Suprapubic skin (tissue), 4 donors: Measurements from ENCODE around the gene PLAAT4. TPM values are rescaled to one million over a fixed set of nuclear protein-coding genes. Genes with fewer than 3 reads are reported as not detected.

ENCODE experiments used
- DNase-seq, 2 donors: peaks; one replicate each; pipeline ENCODE4 v3.0.0-alpha.2; 2019; ENCODE audit warnings: low spot score in 2 of 2
- H3K27ac ChIP-seq: fragments of 200-600 bp; sonication (generic); one replicate; pipeline ENCODE4 v1.5.1; 2019
- H3K27me3 ChIP-seq: fragments of 200-600 bp; sonication (generic); one replicate; pipeline ENCODE4 v1.5.1; 2019
- H3K36me3 ChIP-seq: fragments of 200-600 bp; sonication (generic); one replicate; pipeline ENCODE4 v1.5.1; 2019
- H3K4me1 ChIP-seq: fragments of 200-600 bp; sonication (generic); one replicate; pipeline ENCODE4 v1.5.1; 2019
- H3K4me3 ChIP-seq: fragments of 200-600 bp; sonication (generic); one replicate; pipeline ENCODE4 v1.5.1; 2019; ENCODE audit warnings: mild to moderate bottlenecking
- H3K9me3 ChIP-seq: fragments of 200-600 bp; sonication (generic); one replicate; pipeline ENCODE4 v1.5.1; 2019
- CTCF ChIP-seq, 2 donors: fragments of 200-600 bp in 1 of 2; fragments of 450-650 bp in 1 of 2; sonication (generic) in 1 of 2; IDR thresholded peaks; one replicate each; pipeline ENCODE4 v1.5.1; 2016 to 2019; ENCODE audit warnings: antibody characterized with exemption in 2 of 2, mild to moderate bottlenecking in 1 of 2, moderate library complexity in 1 of 2
- EP300 ChIP-seq: sonication (generic); formaldehyde crosslinking; IDR thresholded peaks from one replicate; pipeline ENCODE4 v1.6.1; 2017; ENCODE audit warnings: antibody characterized with exemption
- POLR2A ChIP-seq, 2 donors: fragments of 450-650 bp; IDR thresholded peaks; one replicate each; pipeline ENCODE4 v1.6.1; 2017; ENCODE audit warnings: antibody characterized with exemption in 2 of 2, mild to moderate bottlenecking in 2 of 2, moderate library complexity in 2 of 2
- POLR2AphosphoS5 ChIP-seq, 3 donors: sonication (generic); formaldehyde crosslinking; IDR thresholded peaks; one replicate each; pipeline ENCODE4 v1.6.1; 2017; ENCODE audit warnings: antibody characterized with exemption in 3 of 3
- WGBS: methylation state at CpG from one replicate; pipeline ENCODE4 v1.1.5; 2018; 5-methylcytosine and 5-hydroxymethylcytosine counted together
- total RNA-seq, 4 donors: library from RNA; depleted of rRNA; stranded (reverse); fragments of >200 nt; gene quantifications; one replicate each; pipeline ENCODE4 v1.1.0, GENCODE V29; 2016

The PLAAT4 gene
- total RNA-seq, 4 donors from 2014 or later = 3.3 to 14.1 (median 4.6) TPM; not detected in 1

- no peaks in the 10 kb centered on the region for H3K36me3 ChIP-seq
- TF ChIP-seq POLR2A (IDR thresholded peaks at IDR 0.05) = no peak
- TF ChIP-seq CTCF (IDR thresholded peaks at IDR 0.05) = no peak
- no peak for TF ChIP-seq EP300
- no peak for TF ChIP-seq POLR2AphosphoS5 (IDR thresholded peaks at IDR 0.05)
- no peak overlapping the region for H3K4me3 ChIP-seq
- no peak for DNase-seq
- H3K9me3 ChIP-seq = no peaks in the 10 kb centered on the region
- no peak overlapping the region for H3K27ac ChIP-seq
- 33% methylated on average over 7 of the region's 7 CpGs for WGBS
- no peaks in the 10 kb centered on the region for H3K27me3 ChIP-seq
- H3K4me1 ChIP-seq = peaks cover 20% of the 10 kb centered on the region
Observed at GRCh38 chr11:63560506-63561180, 24.0 kb downstream of the PLAAT4 start.

DNA sequence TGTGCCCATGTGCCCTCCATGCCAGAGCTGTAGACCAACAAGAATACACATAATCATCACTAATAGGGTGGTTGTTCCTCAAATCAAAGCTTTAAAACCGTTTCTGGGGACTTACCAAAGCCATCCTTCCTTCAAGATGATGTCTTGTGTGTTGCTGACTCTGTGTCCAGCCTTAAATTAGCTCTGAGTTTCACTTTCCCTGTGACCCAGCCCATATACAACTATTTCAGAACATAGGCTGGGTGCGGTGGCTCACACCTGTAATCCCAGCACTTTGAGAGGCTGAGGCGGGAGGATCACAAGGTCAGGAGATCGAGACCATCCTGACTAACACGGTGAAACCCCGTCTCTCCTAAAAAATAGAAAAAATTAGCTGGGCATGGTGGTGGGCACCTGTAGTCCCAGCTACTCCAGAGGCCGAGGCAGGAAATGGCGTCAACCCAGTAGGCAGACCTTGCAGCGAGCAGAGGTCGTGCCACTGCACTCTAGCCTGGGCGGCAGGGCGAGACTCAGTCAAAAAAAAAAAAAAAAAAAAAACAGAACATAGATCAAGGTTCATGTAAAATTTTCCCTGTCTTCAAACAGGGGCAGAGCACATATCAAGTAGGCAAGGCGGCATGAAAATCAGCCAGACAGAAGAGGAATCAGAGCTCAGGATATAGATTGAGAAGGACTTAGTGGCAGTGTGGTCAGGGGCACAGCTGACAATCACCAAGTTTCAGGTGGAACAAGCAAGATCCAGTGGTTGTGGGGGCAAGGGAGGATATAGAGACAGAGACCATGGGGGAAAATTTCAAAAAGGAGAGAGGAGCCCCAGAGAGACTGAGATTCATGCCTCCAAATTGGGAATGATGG lies 26.8 kb downstream of the PLAAT4 start, which contains the start of gene PLAAT2:
PLAAT2 (minus strand) TSS at position 179 of the 855 bp plus-strand sequence; CDS start at position 124, 55 bp downstream.
- Histone ChIP-seq H3K4me1 (peaks cover 44% of the 10 kb centered on the region), H3K9me3 (no peaks in the 10 kb centered on the region), H3K27me3 (no peaks in the 10 kb centered on the region), H3K27ac (peak within 1 kb of the TSS; percentile 67), H3K36me3 (no peaks in the 10 kb centered on the region), H3K4me3 (no peak within 1 kb of the TSS)
- no peak for TF ChIP-seq POLR2AphosphoS5 (IDR thresholded peaks at IDR 0.05)
- no peak for TF ChIP-seq CTCF (IDR thresholded peaks at IDR 0.05)
- no peak for TF ChIP-seq EP300
- TF ChIP-seq POLR2A (IDR thresholded peaks at IDR 0.05) = no peak
- 90% methylated on average over 13 of the region's 13 CpGs for WGBS
- no peak for DNase-seq

- H3K27ac ChIP-seq = peak overlapping the region; percentile 67
- no peak overlapping the region for H3K4me3 ChIP-seq
- 71% methylated on average over 7 of the region's 7 CpGs for WGBS
- H3K4me1 ChIP-seq = peaks cover 44% of the 10 kb centered on the region
- no peaks in the 10 kb centered on the region for H3K27me3 ChIP-seq
- no peak for DNase-seq
- H3K36me3 ChIP-seq = no peaks in the 10 kb centered on the region
- H3K9me3 ChIP-seq = no peaks in the 10 kb centered on the region
- no peak for TF ChIP-seq POLR2A (IDR thresholded peaks at IDR 0.05)
- no peak for TF ChIP-seq EP300
- no peak for TF ChIP-seq CTCF (IDR thresholded peaks at IDR 0.05)
- no peak for TF ChIP-seq POLR2AphosphoS5 (IDR thresholded peaks at IDR 0.05)
Observed at GRCh38 chr11:63564056-63564774, 27.6 kb downstream of the PLAAT4 start.

DNA sequence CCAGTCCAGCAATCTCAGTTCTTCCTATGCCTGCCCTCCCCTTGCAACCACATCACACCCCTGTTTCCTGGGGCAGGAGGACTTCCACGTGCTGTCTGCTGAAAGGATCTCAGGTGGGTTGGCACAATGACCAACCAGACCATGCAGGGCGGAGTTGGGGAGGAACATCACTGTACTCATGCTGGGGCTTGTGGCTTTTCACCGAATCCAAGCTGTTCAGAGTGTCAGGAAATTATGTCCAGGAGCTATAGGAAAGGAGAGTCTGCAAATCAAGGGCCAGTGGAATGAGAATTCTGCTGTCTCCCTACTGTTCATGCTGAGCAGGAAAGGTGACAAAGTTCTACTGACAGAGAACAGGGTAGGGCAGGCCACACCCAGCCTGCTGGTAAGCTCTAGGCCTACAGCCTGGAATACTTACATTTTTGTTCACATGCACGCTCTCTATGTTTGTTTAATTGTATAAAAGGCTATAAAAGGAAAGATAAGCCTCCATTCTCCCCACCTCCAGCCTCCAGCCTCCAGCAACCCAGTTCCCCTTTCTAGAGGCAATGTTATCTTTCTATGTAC lies 28.3 kb downstream of the PLAAT4 start:
- Histone ChIP-seq H3K27me3 (no peaks in the 10 kb centered on the region), H3K4me1 (peaks cover 44% of the 10 kb centered on the region), H3K36me3 (no peaks in the 10 kb centered on the region), H3K27ac (peak overlapping the region; percentile 67), H3K9me3 (no peaks in the 10 kb centered on the region), H3K4me3 (no peak overlapping the region)
- TF ChIP-seq POLR2AphosphoS5 (IDR thresholded peaks at IDR 0.05) = no peak
- TF ChIP-seq POLR2A (IDR thresholded peaks at IDR 0.05) = no peak
- no peak for TF ChIP-seq CTCF (IDR thresholded peaks at IDR 0.05)
- TF ChIP-seq EP300 = no peak
- WGBS = 58% methylated on average over 4 of the region's 4 CpGs
- DNase-seq = no peak
